Stimulated activated CD4-positive, alpha-beta T cell treated with anti-CD3 and anti-CD28 coated beads, Interleukin-15, amount 100 ng/mL, for 1 hour (primary cell): ENCODE measurements around the gene ERC2.
"Not testable (repeated sequence)": the region's sequence is repeated elsewhere in the genome, so short reads cannot be mapped to it uniquely, and the experiment has no call there.

Source experiments
- DNase-seq, 2 donors: peaks; one replicate each; pipeline ENCODE4 v3.0.0-alpha.2; 2020; ENCODE audit warnings: low read depth in 1 of 2, low spot score in 1 of 2

Gene ERC2

GRCh38 chr3:55515550-55516246 lies 952.6 kb downstream of the ERC2 start:
- DNase-seq, result no peak

DNA sequence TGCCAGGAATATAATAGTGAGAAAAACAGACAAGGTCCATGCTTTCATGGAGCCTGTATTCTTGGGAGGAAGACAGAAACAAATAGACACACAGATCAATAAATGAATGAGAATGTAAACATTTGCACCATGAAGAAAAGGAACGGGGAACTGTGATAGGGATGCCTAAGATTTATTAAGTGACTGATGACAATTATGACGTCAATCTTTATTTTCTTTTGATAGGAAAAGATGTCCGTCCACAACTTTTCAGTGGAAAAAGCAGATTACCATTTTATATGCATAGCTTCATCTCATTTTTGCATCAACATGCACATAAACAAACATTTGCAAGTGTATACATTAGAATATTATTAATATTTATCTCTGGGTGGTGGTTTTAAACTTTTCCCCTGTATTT lies 953.3 kb downstream of the ERC2 start:
- DNase-seq, result no peak

GRCh38 chr3:55512571-55513343 lies 955.5 kb downstream of the ERC2 start:
- no peak for DNase-seq

DNA sequence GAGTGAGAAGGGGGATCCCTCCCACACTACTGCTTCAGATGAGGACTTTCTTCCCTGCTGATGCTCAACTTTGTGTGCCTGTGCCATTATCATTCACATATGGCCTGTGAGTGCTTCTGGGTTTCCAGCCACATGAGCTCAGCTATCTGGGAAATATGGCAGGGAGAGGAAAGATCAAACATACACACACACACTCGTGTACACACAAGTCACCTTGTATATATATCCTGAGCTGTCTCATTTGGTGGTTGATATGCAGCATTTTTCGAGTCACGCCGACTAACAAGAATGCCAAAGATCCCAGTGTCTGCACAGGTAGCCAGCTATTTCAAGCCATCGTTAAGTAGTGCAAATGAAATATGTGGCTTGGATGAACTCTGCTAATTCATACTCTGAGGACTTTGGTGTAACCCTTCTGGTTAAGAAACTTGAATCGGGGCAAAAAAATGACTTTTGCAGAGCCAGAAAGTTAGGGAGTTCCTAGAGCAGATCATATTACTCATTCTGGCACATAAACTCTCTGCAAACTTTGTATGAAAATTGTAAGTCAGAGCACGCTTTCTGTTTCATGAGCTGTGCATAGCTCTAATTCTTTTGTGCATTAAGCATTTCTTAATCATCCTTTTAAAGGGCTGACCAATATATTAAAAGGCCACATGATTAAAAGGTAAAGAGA lies 956.2 kb downstream of the ERC2 start:
- DNase-seq, result no peak

GRCh38 chr3:55508335-55508734 lies 959.9 kb downstream of the ERC2 start:
- DNase-seq, result no peak

DNA sequence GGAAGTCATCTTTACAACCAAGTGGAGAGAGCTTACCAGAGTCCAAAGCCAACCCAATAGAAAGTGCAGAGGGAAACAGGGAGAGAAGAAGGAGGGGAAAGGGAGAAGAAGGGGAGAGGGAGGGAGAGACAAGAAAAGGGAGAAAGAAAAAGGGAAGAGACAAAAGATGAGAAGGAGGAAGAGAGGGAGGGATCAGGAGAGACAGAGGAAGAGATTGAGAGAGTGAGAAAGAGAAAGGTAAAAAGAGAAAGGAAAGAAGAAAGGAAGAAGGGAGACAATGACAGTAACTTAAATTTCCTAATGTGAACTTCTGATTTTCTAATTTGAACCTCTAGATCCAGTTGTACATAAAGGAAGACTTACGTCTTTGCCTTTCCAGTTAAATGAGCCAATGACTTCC lies 960.5 kb downstream of the ERC2 start:
- DNase-seq, result no peak

DNA sequence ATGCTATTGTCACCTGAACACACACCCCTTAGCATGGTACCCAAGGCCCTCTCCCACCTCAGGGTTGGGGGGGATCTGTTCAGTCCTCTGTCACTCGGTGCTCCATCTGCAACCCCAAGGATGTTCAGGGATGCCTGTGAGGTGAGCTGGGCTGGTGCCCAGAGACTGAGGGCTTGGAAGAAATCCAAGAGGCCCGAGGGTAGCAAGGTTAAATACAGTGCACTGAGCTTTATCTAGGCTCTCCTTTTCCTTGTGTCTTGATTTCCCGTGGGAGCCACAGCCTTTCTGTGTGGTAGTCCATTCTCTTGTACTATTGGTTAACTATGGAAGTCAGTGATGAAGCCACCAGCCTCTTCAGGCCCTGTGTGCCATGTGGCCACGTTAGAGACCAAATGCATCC lies 962.5 kb downstream of the ERC2 start:
- DNase-seq, result no peak

GRCh38 chr3:55505102-55505501 lies 963.2 kb downstream of the ERC2 start:
- DNase-seq, result not testable (repeated sequence)

DNA sequence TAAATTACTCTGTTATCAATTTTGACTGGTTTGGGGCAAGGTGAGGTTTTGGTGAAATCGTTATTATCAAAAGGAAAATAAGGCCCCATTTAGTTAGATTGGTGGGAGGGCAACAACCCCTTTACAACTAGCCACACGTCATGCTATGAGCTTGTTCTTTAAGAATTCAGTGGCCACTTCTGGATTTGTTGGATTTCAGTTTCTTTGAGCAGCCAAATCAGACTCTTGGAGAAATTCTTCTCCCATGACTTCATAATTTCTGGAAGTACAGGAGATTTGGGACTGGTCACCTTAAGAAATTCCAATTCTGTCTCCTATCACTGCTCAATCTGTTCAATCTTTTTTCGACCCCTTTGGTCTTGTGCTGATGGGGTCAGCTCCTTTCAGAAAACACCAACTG lies 966.4 kb downstream of the ERC2 start:
- no peak for DNase-seq

GRCh38 chr3:55500555-55501330 lies 967.5 kb downstream of the ERC2 start:
- no peak for DNase-seq

DNA sequence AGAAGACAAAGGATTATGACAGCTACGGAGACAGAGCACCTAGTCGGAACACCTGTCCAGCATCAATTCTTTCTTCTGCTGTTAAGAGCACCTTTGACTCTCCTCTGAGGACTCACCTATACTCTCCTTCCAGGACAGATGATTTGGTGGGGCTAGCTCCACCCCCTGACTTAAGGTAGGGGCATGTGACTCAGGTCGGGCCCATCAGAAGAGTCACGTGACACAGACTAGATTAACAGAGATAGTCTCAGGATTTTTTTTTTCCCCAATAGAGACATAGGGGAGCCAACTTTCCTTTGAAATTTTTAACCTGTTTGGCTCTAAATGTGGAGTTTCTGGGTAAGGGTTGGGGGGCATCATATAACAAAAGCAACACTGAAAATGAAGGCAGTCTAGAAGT lies 969.7 kb downstream of the ERC2 start:
- no peak for DNase-seq

DNA sequence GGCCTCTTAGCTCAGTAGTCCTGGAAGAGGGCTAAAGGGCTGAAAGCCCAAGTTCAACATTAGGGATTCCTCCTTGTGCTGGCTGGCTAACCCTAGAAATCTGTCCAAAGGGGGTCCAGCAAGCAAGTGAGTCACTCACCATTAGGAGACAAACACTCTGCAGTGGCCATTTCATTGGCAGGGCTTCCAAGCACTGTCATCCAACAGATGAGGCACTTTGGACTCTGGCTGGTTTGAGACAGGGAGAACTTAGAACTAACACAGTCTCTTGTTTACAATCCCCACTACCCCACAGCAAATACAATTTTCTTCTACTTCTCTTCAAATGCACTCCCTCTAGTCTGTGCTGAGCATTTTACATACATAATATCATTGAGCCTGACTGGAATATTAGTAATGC lies 971.0 kb downstream of the ERC2 start:
- DNase-seq, result no peak

GRCh38 chr3:55494976-55495375 lies 973.3 kb downstream of the ERC2 start:
- DNase-seq, result no peak

GRCh38 chr3:55492976-55493375 lies 975.3 kb downstream of the ERC2 start:
- DNase-seq, result no peak

- no peak for DNase-seq
Observed at GRCh38 chr3:55491296-55491816, 976.9 kb downstream of the ERC2 start.

- no peak for DNase-seq
Observed at GRCh38 chr3:55490276-55490913, 977.9 kb downstream of the ERC2 start.

GRCh38 chr3:55489798-55490132 lies 978.5 kb downstream of the ERC2 start:
- no peak for DNase-seq

GRCh38 chr3:55488398-55489055 lies 979.7 kb downstream of the ERC2 start:
- no peak for DNase-seq

- no peak for DNase-seq
Observed at GRCh38 chr3:55487381-55488241, 980.7 kb downstream of the ERC2 start.
